Neural cell (in vitro differentiated cells): ENCODE data around the gene CAP2. TPM values are rescaled to one million over a fixed set of nuclear protein-coding genes. Genes with fewer than 3 reads are reported as not detected.

Experiments used
- H2AFZ ChIP-seq: fragments of 200-600, 300-800 bp; sonication (generic), shearing (Covaris generic); 2 replicates; pipeline ENCODE4 v1.6.0; 2014; ENCODE audit warnings: low read depth, mild to moderate bottlenecking, antibody characterized with exemption, low read length, moderate library complexity
- H3F3A ChIP-seq: fragments of 200-600 bp; shearing (Covaris generic); 2 replicates; pipeline ENCODE4 v1.6.1; 2016; ENCODE audit warnings: mild to moderate bottlenecking, moderate library complexity, mixed read lengths, antibody characterized with exemption, low read length; ENCODE audit not compliant: insufficient read depth, poor library complexity, severe bottlenecking
- H3K27ac ChIP-seq: fragments of 200-600, 300-800 bp; sonication (generic), shearing (Covaris generic); 2 replicates; pipeline ENCODE4 v1.5.1; 2014; ENCODE audit warnings: mild to moderate bottlenecking, low read length, moderate library complexity
- H3K27me3 ChIP-seq: fragments of 300-800, 200-600 bp; sonication (generic), shearing (Covaris generic); 2 replicates; pipeline ENCODE4 v1.6.0; 2014; ENCODE audit warnings: mild to moderate bottlenecking, low read depth, low read length, moderate library complexity; ENCODE audit not compliant: insufficient read depth
- H3K36me3 ChIP-seq: fragments of 300-800, 200-600 bp; sonication (generic), shearing (Covaris generic); 2 replicates; pipeline ENCODE4 v1.5.1; 2014; ENCODE audit warnings: mild to moderate bottlenecking, antibody characterized with exemption, low read length, moderate library complexity; ENCODE audit not compliant: insufficient read depth
- H3K4me2 ChIP-seq: fragments of 300-800, 200-600 bp; sonication (generic), shearing (Covaris generic); 2 replicates; pipeline ENCODE4 v1.6.0; 2014; ENCODE audit warnings: mild to moderate bottlenecking, low read length
- H3K4me3 ChIP-seq: fragments of 300-800, 200-600 bp; sonication (generic), shearing (Covaris generic); 2 replicates; pipeline ENCODE4 v1.5.1; 2014; ENCODE audit warnings: mild to moderate bottlenecking, low read length, moderate library complexity
- H3K79me2 ChIP-seq: fragments of 200-600 bp; shearing (Covaris generic); replicated peaks from 2 replicates; pipeline ENCODE4 v1.6.0; 2014; ENCODE audit warnings: mild to moderate bottlenecking, low read length, moderate library complexity; ENCODE audit not compliant: insufficient read depth
- H3K9ac ChIP-seq: fragments of 300-800, 200-600 bp; sonication (generic), shearing (Covaris generic); 2 replicates; pipeline ENCODE4 v1.6.1; 2016; ENCODE audit warnings: mild to moderate bottlenecking, low read length, mixed read lengths
- H3K9me2 ChIP-seq: fragments of 200-600 bp; shearing (Covaris generic); 2 replicates; pipeline ENCODE4 v1.6.1; 2016; ENCODE audit warnings: mild to moderate bottlenecking, low read length, mixed read lengths; ENCODE audit not compliant: insufficient read depth
- H3K9me3 ChIP-seq: fragments of 200-600, 300-800 bp; sonication (generic), shearing (Covaris generic); 2 replicates; pipeline ENCODE4 v1.6.1; 2016; ENCODE audit warnings: mild to moderate bottlenecking, mixed run types, low read length, moderate library complexity, mixed read lengths
- H4K20me1 ChIP-seq: fragments of 200-600 bp; shearing (Covaris generic); 2 replicates; pipeline ENCODE4 v1.6.1; 2016; ENCODE audit warnings: mild to moderate bottlenecking, mixed run types; ENCODE audit not compliant: insufficient read depth
- CTCF ChIP-seq: fragments of 450-650 bp; IDR thresholded peaks from 2 replicates; pipeline ENCODE4 v1.5.1; 2014; ENCODE audit warnings: antibody characterized with exemption, mild to moderate bottlenecking, moderate library complexity; ENCODE audit not compliant: poor library complexity, severe bottlenecking
- EP300 ChIP-seq: fragments of 450-650 bp; conservative IDR thresholded peaks from 2 replicates; pipeline ENCODE4 v1.6.1; 2014; ENCODE audit warnings: antibody characterized with exemption, mild to moderate bottlenecking, moderate library complexity; ENCODE audit not compliant: poor library complexity, severe bottlenecking
- EZH2 ChIP-seq: fragments of 200-600, 300-800 bp; shearing (Covaris generic), sonication (generic); IDR thresholded peaks from 2 replicates; pipeline ENCODE4 v1.6.1; 2014; ENCODE audit warnings: antibody characterized with exemption, low read length, borderline replicate concordance, mild to moderate bottlenecking; ENCODE audit not compliant: insufficient read depth, poor library complexity, severe bottlenecking
- MXI1 ChIP-seq: fragments of 450-650 bp; conservative IDR thresholded peaks from 2 replicates; pipeline ENCODE4 v1.6.1; 2014; ENCODE audit warnings: antibody characterized with exemption, mild to moderate bottlenecking; ENCODE audit not compliant: poor library complexity, severe bottlenecking
- POLR2AphosphoS5 ChIP-seq: IDR thresholded peaks from 2 replicates; pipeline ENCODE4 v1.6.1; 2012
- RAD21 ChIP-seq: fragments of 450-650 bp; conservative IDR thresholded peaks from 2 replicates; pipeline ENCODE4 v1.6.1; 2014; ENCODE audit warnings: antibody characterized with exemption, mild to moderate bottlenecking, moderate library complexity
- REST ChIP-seq: IDR thresholded peaks from 2 replicates; pipeline ENCODE4 v1.6.1; 2012; ENCODE audit warnings: borderline replicate concordance
- SMC3 ChIP-seq: fragments of 450-650 bp; conservative IDR thresholded peaks from 2 replicates; pipeline ENCODE4 v1.6.1; 2014; ENCODE audit warnings: antibody characterized with exemption, mild to moderate bottlenecking, moderate library complexity; ENCODE audit not compliant: poor library complexity
- TAF1 ChIP-seq: IDR thresholded peaks from 2 replicates; pipeline ENCODE4 v1.6.1; 2012; ENCODE audit warnings: low read depth
- polyA plus RNA-seq: library from polyadenylated mRNA; depleted of rRNA; stranded (reverse); fragments of >200 nt; gene quantifications from 2 replicates; pipeline ENCODE4 v1.2.3, GENCODE V29; 2014

The CAP2 gene
- polyA plus RNA-seq, 1 donor from 2014 or later, result 13.4 TPM

- Histone ChIP-seq H3K9me2 (no peaks in the 10 kb centered on the region), H3K79me2 (no peaks in the 10 kb centered on the region), H3K4me3 (no peak overlapping the region), H3K9me3 (no peaks in the 10 kb centered on the region), H4K20me1 (no peaks in the 10 kb centered on the region), H2AFZ (no peak overlapping the region), H3K27ac (no peak overlapping the region), H3K27me3 (no peaks in the 10 kb centered on the region), H3F3A (no peaks in the 10 kb centered on the region), H3K9ac (no peak overlapping the region), H3K36me3 (no peaks in the 10 kb centered on the region), H3K4me2 (no peak overlapping the region)
- TF ChIP-seq MXI1, result no peak
- no peak for TF ChIP-seq REST
- TF ChIP-seq EP300, result no peak
- no peak for TF ChIP-seq POLR2AphosphoS5
- TF ChIP-seq TAF1, result no peak
These were observed 87.1 kb downstream of the CAP2 start for GRCh38 chr6:17480476-17480875.

- Histone ChIP-seq H3K4me2 (no peak overlapping the region), H3K27ac (no peak overlapping the region), H3K4me3 (no peak overlapping the region)
These were observed 89.3 kb downstream of the CAP2 start for GRCh38 chr6:17482711-17483110.

More at GRCh38 chr6:17482711-17483110, 89.3 kb downstream of the CAP2 start:
- H4K20me1 ChIP-seq, result no peaks in the 10 kb centered on the region
- H3K9me2 ChIP-seq, result no peaks in the 10 kb centered on the region
- H2AFZ ChIP-seq, result no peak overlapping the region
- H3K9me3 ChIP-seq, result no peaks in the 10 kb centered on the region
- no peaks in the 10 kb centered on the region for H3K27me3 ChIP-seq
- H3K9ac ChIP-seq, result no peak overlapping the region
- H3K36me3 ChIP-seq, result no peaks in the 10 kb centered on the region
- H3K79me2 ChIP-seq, result no peaks in the 10 kb centered on the region
- no peak for TF ChIP-seq REST
- no peak for TF ChIP-seq MXI1
- TF ChIP-seq RAD21, result no peak
- no peak for TF ChIP-seq EZH2
- TF ChIP-seq SMC3, result no peak
- no peak for TF ChIP-seq POLR2AphosphoS5
- TF ChIP-seq EP300, result no peak
- TF ChIP-seq CTCF, result no peak
- TF ChIP-seq TAF1, result no peak
- no peaks in the 10 kb centered on the region for H3F3A ChIP-seq
